ENCODE data around the gene ECPAS. TPM values are rescaled to one million over a fixed set of nuclear protein-coding genes. Genes with fewer than 3 reads are reported as not detected.
"Not testable (repeated sequence)": the region's sequence is repeated elsewhere in the genome, so short reads cannot be mapped to it uniquely, and the experiment has no call there.

The ECPAS gene
- total RNA-seq, 1 donor from 2014 or later: 108 TPM

DNA sequence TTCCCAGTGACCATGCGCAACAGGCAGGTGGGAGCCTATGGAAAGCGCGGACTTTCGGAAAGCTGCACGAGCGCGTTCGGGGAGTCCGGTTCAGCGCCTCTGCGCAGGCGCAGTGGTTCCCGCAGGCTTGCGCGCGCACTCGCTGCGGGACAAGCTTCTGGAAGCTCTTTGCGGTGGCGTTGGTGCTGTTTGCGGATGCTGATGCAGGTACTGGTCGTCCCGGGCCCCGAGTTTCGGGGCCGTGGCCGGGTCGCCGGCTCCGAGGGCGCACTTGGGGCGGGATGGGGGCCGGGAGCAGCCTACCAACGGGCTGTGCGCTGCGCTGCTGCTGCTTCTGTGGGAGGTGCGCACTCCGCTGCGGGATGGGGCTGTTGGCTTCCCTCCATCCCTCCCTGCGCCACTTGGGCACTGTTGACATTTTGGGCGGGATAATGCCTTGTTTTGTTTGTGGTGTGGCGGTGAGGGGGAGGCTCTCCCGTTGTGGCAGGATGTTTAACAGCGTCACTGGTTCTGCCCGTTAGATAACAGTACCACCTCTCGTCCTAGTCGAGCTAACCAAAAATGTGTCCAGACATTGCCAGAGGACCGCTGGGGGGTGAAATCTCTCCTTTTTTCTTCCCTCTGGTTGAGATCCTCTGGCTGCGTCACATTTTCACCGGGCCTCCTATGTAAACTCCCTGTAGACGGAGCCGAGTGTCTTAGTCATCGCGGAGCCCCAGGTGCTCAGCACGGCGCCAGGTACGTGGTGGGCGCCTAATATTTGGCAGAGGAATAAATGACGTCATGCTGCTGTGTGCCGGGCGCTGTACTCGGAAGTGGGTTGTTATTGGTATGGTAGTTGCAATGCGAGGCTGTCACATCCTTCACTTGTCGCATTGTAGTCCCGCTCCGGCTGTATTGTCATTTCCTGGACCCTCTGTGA, 41.1 kb upstream of the ECPAS start, which contains the start of gene ZNF483:
TSS of gene ZNF483 (plus strand) at position 124 of the 922 bp plus-strand sequence. CDS start 2,217 bp downstream, outside the sequence.
- peaks cover 2% of the 10 kb centered on the region for H3K27me3 Mint-ChIP-seq (ENCODE audit: unreplicated experiment)
- peaks cover 9% of the 10 kb centered on the region for H3K4me1 Mint-ChIP-seq (ENCODE audit: unreplicated experiment)
- peak; percentile 95 for DNase-seq (ENCODE audit: extremely low spot score, unreplicated experiment)
- TF ChIP-seq, protein P1, sequence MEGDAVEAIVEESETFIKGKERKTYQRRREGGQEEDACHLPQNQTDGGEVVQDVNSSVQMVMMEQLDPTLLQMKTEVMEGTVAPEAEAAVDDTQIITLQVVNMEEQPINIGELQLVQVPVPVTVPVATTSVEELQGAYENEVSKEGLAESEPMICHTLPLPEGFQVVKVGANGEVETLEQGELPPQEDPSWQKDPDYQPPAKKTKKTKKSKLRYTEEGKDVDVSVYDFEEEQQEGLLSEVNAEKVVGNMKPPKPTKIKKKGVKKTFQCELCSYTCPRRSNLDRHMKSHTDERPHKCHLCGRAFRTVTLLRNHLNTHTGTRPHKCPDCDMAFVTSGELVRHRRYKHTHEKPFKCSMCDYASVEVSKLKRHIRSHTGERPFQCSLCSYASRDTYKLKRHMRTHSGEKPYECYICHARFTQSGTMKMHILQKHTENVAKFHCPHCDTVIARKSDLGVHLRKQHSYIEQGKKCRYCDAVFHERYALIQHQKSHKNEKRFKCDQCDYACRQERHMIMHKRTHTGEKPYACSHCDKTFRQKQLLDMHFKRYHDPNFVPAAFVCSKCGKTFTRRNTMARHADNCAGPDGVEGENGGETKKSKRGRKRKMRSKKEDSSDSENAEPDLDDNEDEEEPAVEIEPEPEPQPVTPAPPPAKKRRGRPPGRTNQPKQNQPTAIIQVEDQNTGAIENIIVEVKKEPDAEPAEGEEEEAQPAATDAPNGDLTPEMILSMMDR (IDR thresholded peaks at IDR 0.05): no peak
- H3K36me3 Mint-ChIP-seq (ENCODE audit: unreplicated experiment): peaks cover 7% of the 10 kb centered on the region
- H3K4me3 Mint-ChIP-seq (ENCODE audit: unreplicated experiment): peak within 1 kb of the TSS; percentile 94
- no peaks in the 10 kb centered on the region for H3K9me3 Mint-ChIP-seq (ENCODE audit: unreplicated experiment)
- peak within 1 kb of the TSS; percentile 82 for H3K27ac Mint-ChIP-seq (ENCODE audit: unreplicated experiment)

DNA sequence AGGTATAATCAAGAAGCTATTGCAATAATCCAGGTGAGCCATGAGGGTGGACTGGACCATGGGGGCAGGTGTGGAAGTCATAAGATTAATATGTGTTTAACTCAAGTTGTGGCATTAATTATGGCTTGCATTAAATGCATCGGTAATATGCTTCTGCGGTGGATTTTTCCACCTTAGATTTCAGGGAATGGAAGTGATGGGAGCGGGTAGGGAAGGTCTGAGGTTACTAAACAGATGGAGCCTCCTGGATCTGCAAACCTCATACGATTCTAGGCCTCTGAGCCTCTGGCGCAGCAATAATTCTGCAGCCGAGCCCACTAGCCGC, 40.5 kb upstream of the ECPAS start:
- TF ChIP-seq, protein P1 (IDR thresholded peaks at IDR 0.05): no peak
- DNase-seq (ENCODE audit: extremely low spot score, unreplicated experiment): no peak
- Mint-ChIP-seq H3K9me3 (ENCODE audit: unreplicated experiment) (no peaks in the 10 kb centered on the region), H3K4me1 (ENCODE audit: unreplicated experiment) (peaks cover 9% of the 10 kb centered on the region), H3K27ac (ENCODE audit: unreplicated experiment) (peak overlapping the region; percentile 16), H3K36me3 (ENCODE audit: unreplicated experiment) (peaks cover 7% of the 10 kb centered on the region), H3K27me3 (ENCODE audit: unreplicated experiment) (peaks cover 5% of the 10 kb centered on the region), H3K4me3 (ENCODE audit: unreplicated experiment) (peak overlapping the region; percentile 94)

DNA sequence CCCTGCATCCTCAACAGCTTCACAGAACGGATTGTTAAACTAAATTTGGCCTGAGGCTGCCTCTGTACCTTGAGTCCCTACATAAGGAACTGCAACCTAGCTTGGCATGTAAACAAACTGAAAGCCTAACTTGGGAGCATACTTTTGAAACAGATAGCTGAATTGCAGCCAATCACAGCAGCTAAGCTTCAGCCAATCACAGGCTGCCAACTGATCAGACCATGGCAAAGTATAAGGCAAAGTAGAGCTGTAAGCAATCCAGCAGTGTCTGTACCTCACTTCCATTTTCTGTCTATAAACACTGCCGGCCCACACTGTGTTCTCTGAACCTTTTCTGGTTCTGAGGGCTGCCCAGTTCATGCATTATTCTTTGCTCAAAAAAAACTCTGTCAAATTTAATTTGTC, 31.9 kb upstream of the ECPAS start:
- TF ChIP-seq, protein P1 (IDR thresholded peaks at IDR 0.05): no peak
- no peaks in the 10 kb centered on the region for H3K4me1 Mint-ChIP-seq (ENCODE audit: unreplicated experiment)
- H3K4me3 Mint-ChIP-seq (ENCODE audit: unreplicated experiment): no peak overlapping the region
- no peak overlapping the region for H3K27ac Mint-ChIP-seq (ENCODE audit: unreplicated experiment)
- peaks cover 9% of the 10 kb centered on the region for H3K9me3 Mint-ChIP-seq (ENCODE audit: unreplicated experiment)
- H3K36me3 Mint-ChIP-seq (ENCODE audit: unreplicated experiment): no peaks in the 10 kb centered on the region
- DNase-seq (ENCODE audit: extremely low spot score, unreplicated experiment): no peak
- H3K27me3 Mint-ChIP-seq (ENCODE audit: unreplicated experiment): peaks cover 13% of the 10 kb centered on the region

DNA sequence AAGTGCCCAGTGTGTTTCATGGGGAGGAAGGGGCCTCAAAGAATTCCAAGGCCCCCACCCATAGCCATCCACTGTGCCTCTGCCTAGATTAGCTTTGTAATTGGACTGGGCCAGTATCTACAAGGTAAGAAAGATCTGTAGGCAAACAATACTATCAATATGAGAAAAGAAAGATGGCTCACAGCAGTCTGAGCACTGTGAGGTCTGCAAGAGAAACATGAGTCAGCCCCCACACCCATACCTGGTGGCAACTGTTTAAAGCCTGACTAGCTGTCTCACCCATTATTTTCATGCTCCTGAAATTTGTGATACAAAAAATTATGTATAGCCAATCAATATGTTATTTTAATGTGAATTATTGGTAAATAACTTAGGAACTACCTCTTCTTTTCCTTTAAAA, 30.8 kb upstream of the ECPAS start:
- Mint-ChIP-seq H3K27me3 (ENCODE audit: unreplicated experiment) (peaks cover 11% of the 10 kb centered on the region), H3K4me3 (ENCODE audit: unreplicated experiment) (no peak overlapping the region), H3K4me1 (ENCODE audit: unreplicated experiment) (no peaks in the 10 kb centered on the region), H3K27ac (ENCODE audit: unreplicated experiment) (no peak overlapping the region), H3K9me3 (ENCODE audit: unreplicated experiment) (peaks cover 14% of the 10 kb centered on the region), H3K36me3 (ENCODE audit: unreplicated experiment) (no peaks in the 10 kb centered on the region)
- TF ChIP-seq, protein P1 (IDR thresholded peaks at IDR 0.05): no peak
- no peak for DNase-seq (ENCODE audit: extremely low spot score, unreplicated experiment)

DNA sequence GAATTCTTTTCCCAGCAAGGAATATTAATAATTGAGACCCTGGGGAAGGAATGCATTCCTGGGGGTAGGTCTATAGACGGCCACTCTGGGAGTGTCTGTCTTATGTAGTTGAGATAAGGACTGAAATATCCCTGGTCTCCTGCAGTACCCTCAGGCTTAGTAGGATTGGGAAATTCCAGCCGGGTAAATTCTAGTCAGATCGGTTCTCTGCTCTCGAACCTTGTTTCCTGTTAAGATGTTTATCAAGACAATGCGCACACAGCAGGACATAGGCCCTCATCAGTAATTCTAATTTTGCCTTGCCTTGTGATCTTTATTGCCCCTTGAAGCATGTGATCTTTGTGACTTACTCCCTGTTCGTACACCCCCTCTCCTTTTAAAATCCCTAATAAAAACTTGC, 27.4 kb upstream of the ECPAS start:
- not testable (repeated sequence) for H3K27ac Mint-ChIP-seq (ENCODE audit: unreplicated experiment); H3K27me3 Mint-ChIP-seq (ENCODE audit: unreplicated experiment); DNase-seq (ENCODE audit: extremely low spot score, unreplicated experiment); H3K4me3 Mint-ChIP-seq (ENCODE audit: unreplicated experiment); H3K36me3 Mint-ChIP-seq (ENCODE audit: unreplicated experiment); H3K4me1 Mint-ChIP-seq (ENCODE audit: unreplicated experiment)
- peaks cover 14% of the 10 kb centered on the region for H3K9me3 Mint-ChIP-seq (ENCODE audit: unreplicated experiment)
